HEK293 (cell line): ENCODE measurements around the gene USP3.

Source experiments
- KLF17 ChIP-seq: fragments of 450-650 bp; formaldehyde crosslinking; IDR thresholded peaks from 2 replicates; pipeline ENCODE4 v1.5.1; 2016; ENCODE audit warnings: missing biosample characterization, missing genetic modification characterization
- KLF9 ChIP-seq: fragments of 450-650 bp; formaldehyde crosslinking; IDR thresholded peaks from 2 replicates; pipeline ENCODE4 v1.5.1; 2016; ENCODE audit warnings: missing biosample characterization, missing genetic modification characterization, low read depth
- PRDM4 ChIP-seq: fragments of 450-650 bp; formaldehyde crosslinking; IDR thresholded peaks from 2 replicates; pipeline ENCODE4 v1.5.1; 2017; ENCODE audit warnings: missing biosample characterization, missing genetic modification characterization
- RBAK ChIP-seq: fragments of 450-650 bp; formaldehyde crosslinking; IDR thresholded peaks from 2 replicates; pipeline ENCODE4 v1.5.1; 2016; ENCODE audit warnings: missing biosample characterization, missing genetic modification characterization
- REPIN1 ChIP-seq: fragments of 450-650 bp; formaldehyde crosslinking; IDR thresholded peaks from 2 replicates; pipeline ENCODE4 v1.5.1; 2017; ENCODE audit warnings: missing biosample characterization, missing genetic modification characterization, low read depth
- SCRT2 ChIP-seq: fragments of 450-650 bp; formaldehyde crosslinking; IDR thresholded peaks from 2 replicates; pipeline ENCODE4 v1.5.1; 2016; ENCODE audit warnings: missing biosample characterization, missing genetic modification characterization
- SETDB1 ChIP-seq: IDR thresholded peaks from one replicate; pipeline ENCODE4 v1.6.1; 2017; ENCODE audit warnings: mild to moderate bottlenecking, low read length, moderate library complexity, mixed read lengths; ENCODE audit not compliant: insufficient read length
- SP7 ChIP-seq: fragments of 450-650 bp; formaldehyde crosslinking; IDR thresholded peaks from 2 replicates; pipeline ENCODE4 v1.5.1; 2016; ENCODE audit warnings: missing biosample characterization, missing genetic modification characterization
- TSHZ1 ChIP-seq: fragments of 450-650 bp; formaldehyde crosslinking; IDR thresholded peaks from 2 replicates; pipeline ENCODE4 v1.5.1; 2016; ENCODE audit warnings: missing biosample characterization, missing genetic modification characterization, borderline replicate concordance
- YY1 ChIP-seq: fragments of 450-650 bp; formaldehyde crosslinking; IDR thresholded peaks from 2 replicates; pipeline ENCODE4 v1.5.1; 2018; ENCODE audit warnings: missing biosample characterization, missing genetic modification characterization
- ZBTB8A ChIP-seq: fragments of 450-650 bp; formaldehyde crosslinking; IDR thresholded peaks from 2 replicates; pipeline ENCODE4 v1.5.1; 2016; ENCODE audit warnings: missing biosample characterization, missing genetic modification characterization
- ZNF121 ChIP-seq: fragments of 450-650 bp; formaldehyde crosslinking; IDR thresholded peaks from 2 replicates; pipeline ENCODE4 v1.5.1; 2016; ENCODE audit warnings: missing biosample characterization, missing genetic modification characterization
- ZNF138 ChIP-seq: fragments of 450-650 bp; formaldehyde crosslinking; IDR thresholded peaks from 2 replicates; pipeline ENCODE4 v1.5.1; 2016; ENCODE audit warnings: missing biosample characterization, missing genetic modification characterization, borderline replicate concordance
- ZNF24 ChIP-seq: fragments of 450-650 bp; formaldehyde crosslinking; IDR thresholded peaks from 2 replicates; pipeline ENCODE4 v1.5.1; 2016; ENCODE audit warnings: missing biosample characterization, missing genetic modification characterization
- ZNF280D ChIP-seq: fragments of 450-650 bp; formaldehyde crosslinking; IDR thresholded peaks from 2 replicates; pipeline ENCODE4 v1.5.1; 2016; ENCODE audit warnings: missing biosample characterization, missing genetic modification characterization
- ZNF354C ChIP-seq: fragments of 450-650 bp; formaldehyde crosslinking; IDR thresholded peaks from 2 replicates; pipeline ENCODE4 v1.5.1; 2016; ENCODE audit warnings: missing biosample characterization, missing genetic modification characterization, low read depth, borderline replicate concordance
- ZNF518A ChIP-seq: fragments of 450-650 bp; formaldehyde crosslinking; conservative IDR thresholded peaks from 2 replicates; pipeline ENCODE4 v1.5.1; 2016; ENCODE audit warnings: low read depth, missing biosample characterization, missing genetic modification characterization
- ZNF785 ChIP-seq: fragments of 450-650 bp; formaldehyde crosslinking; IDR thresholded peaks from 2 replicates; pipeline ENCODE4 v1.5.1; 2016; ENCODE audit warnings: missing biosample characterization, missing genetic modification characterization
- ZNF837 ChIP-seq: fragments of 450-650 bp; formaldehyde crosslinking; IDR thresholded peaks from 2 replicates; pipeline ENCODE4 v1.5.1; 2016; ENCODE audit warnings: missing biosample characterization, missing genetic modification characterization
- TF ChIP-seq, protein P1 (sequence below): fragments of 450-650 bp; formaldehyde crosslinking; conservative IDR thresholded peaks from 2 replicates; pipeline ENCODE4 v1.5.1; 2016; ENCODE audit warnings: low read depth, missing biosample characterization, missing genetic modification characterization

USP3 gene

GRCh38 chr15:63601026-63601703 lies 96.8 kb downstream of the USP3 start (continued):
- TF ChIP-seq ZNF354C (tag by site-specific recombination), result no peak
- no peak for TF ChIP-seq KLF17 (tag by site-specific recombination)
- TF ChIP-seq RBAK (tag by site-specific recombination), result no peak
- TF ChIP-seq ZNF138, result no peak
- no peak for TF ChIP-seq SETDB1
- no peak for TF ChIP-seq SCRT2 (tag by site-specific recombination)
- TF ChIP-seq ZNF785 (tag by site-specific recombination), result no peak
- TF ChIP-seq ZBTB8A (tag by site-specific recombination), result no peak
- TF ChIP-seq ZNF280D (tag by site-specific recombination), result no peak
- TF ChIP-seq REPIN1 (tag by site-specific recombination), result no peak
- TF ChIP-seq ZNF518A (tag by site-specific recombination), result no peak
- no peak for TF ChIP-seq PRDM4 (tag by site-specific recombination)
- no peak for TF ChIP-seq ZNF837 (tag by site-specific recombination)
- no peak for TF ChIP-seq TSHZ1
- no peak for TF ChIP-seq ZNF121 (tag by site-specific recombination)
- 0 out of 2 replicates have a peak, but pooled peaks have one; percentile 34 for TF ChIP-seq SP7 (tag by site-specific recombination)
- TF ChIP-seq, protein P1, sequence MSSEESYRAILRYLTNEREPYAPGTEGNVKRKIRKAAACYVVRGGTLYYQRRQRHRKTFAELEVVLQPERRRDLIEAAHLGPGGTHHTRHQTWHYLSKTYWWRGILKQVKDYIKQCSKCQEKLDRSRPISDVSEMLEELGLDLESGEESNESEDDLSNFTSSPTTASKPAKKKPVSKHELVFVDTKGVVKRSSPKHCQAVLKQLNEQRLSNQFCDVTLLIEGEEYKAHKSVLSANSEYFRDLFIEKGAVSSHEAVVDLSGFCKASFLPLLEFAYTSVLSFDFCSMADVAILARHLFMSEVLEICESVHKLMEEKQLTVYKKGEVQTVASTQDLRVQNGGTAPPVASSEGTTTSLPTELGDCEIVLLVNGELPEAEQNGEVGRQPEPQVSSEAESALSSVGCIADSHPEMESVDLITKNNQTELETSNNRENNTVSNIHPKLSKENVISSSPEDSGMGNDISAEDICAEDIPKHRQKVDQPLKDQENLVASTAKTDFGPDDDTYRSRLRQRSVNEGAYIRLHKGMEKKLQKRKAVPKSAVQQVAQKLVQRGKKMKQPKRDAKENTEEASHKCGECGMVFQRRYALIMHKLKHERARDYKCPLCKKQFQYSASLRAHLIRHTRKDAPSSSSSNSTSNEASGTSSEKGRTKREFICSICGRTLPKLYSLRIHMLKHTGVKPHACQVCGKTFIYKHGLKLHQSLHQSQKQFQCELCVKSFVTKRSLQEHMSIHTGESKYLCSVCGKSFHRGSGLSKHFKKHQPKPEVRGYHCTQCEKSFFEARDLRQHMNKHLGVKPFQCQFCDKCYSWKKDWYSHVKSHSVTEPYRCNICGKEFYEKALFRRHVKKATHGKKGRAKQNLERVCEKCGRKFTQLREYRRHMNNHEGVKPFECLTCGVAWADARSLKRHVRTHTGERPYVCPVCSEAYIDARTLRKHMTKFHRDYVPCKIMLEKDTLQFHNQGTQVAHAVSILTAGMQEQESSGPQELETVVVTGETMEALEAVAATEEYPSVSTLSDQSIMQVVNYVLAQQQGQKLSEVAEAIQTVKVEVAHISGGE (tag by site-specific recombination), result peak; percentile 47; the same call in 1 of the 2 replicates
- TF ChIP-seq YY1 (tag by site-specific recombination), result no peak
- peak; percentile 63 for TF ChIP-seq KLF9 (tag by site-specific recombination)
- TF ChIP-seq ZNF24, result no peak
